T-cell (primary cell): ENCODE measurements around the gene PPP1R36. TPM values are rescaled to one million over a fixed set of nuclear protein-coding genes. Genes with fewer than 3 reads are reported as not detected.
"Not testable (repeated sequence)": the region's sequence is repeated elsewhere in the genome, so short reads cannot be mapped to it uniquely, and the experiment has no call there.

Experiments
- ATAC-seq, 4 experiments: fragments of 200-7000 bp in 3 of 4; fragments of 150-1000 bp in 1 of 4; cut with Tn5 transposase; replicated peaks in 1 of 4; 1 replicate in 3 of 4; 2 replicates in 1 of 4; pipeline ENCODE4 v1.10.0; 2021; ENCODE audit warnings: moderate library complexity in 3 of 4, mild to moderate bottlenecking in 2 of 4, moderate number of reproducible peaks in 1 of 4
- CTCF ChIA-PET, 2 donors: fragments of 300-600 bp; sonication (Branson Sonifier 250); formaldehyde crosslinking; loops; one replicate each; lab custom pipeline; 2022; ENCODE audit warnings: antibody characterized with exemption in 2 of 2; lab: Charles Lee
- POLR2A ChIA-PET, 2 donors: fragments of 300-600 bp; sonication (Branson Sonifier 250); formaldehyde crosslinking; loops; one replicate each; lab custom pipeline; 2022; ENCODE audit warnings: antibody characterized with exemption in 2 of 2; lab: Charles Lee
- DNase-seq, 35 experiments: peaks; one replicate each; pipeline versions ENCODE4 v3.0.0 to v3.0.0-alpha.2; 2013 to 2023
- H3K27ac ChIP-seq: one replicate; pipeline ENCODE4 v1.5.1; 2013; ENCODE audit warnings: low read length
- H3K27me3 ChIP-seq, 2 experiments: replicated peaks in 1 of 2; 1 replicate in 1 of 2; 2 replicates in 1 of 2; pipeline versions ENCODE4 v1.6.1 to v1.7.0; 2013; ENCODE audit warnings: low read length in 1 of 2, mixed read lengths in 1 of 2; ENCODE audit not compliant: control insufficient read depth in 2 of 2, insufficient read depth in 2 of 2; ENCODE audit errors: extremely low read depth in 1 of 2
- H3K36me3 ChIP-seq, 2 donors: 1 replicate in 1 of 2; 2 replicates in 1 of 2; pipeline versions ENCODE4 v1.6.1 to v1.7.0; 2013; ENCODE audit warnings: low read length in 1 of 2; ENCODE audit not compliant: control insufficient read depth in 2 of 2, insufficient read depth in 1 of 2; ENCODE audit errors: extremely low read depth in 1 of 2
- H3K4me1 ChIP-seq, 2 experiments: 1 replicate in 1 of 2; 2 replicates in 1 of 2; pipeline versions ENCODE4 v1.6.1 to v1.7.0; 2013; ENCODE audit warnings: low read length in 2 of 2, mixed read lengths in 1 of 2; ENCODE audit not compliant: insufficient read depth in 2 of 2, control insufficient read depth in 1 of 2; ENCODE audit errors: extremely low read depth in 1 of 2
- H3K4me3 ChIP-seq, 2 donors: 1 replicate in 1 of 2; 2 replicates in 1 of 2; pipeline versions ENCODE4 v1.5.1 to v1.7.0; 2013; ENCODE audit warnings: mild to moderate bottlenecking in 2 of 2, low read length in 1 of 2, moderate library complexity in 1 of 2; ENCODE audit not compliant: control insufficient read depth in 1 of 2; ENCODE audit errors: extremely low read depth in 1 of 2
- H3K9me3 ChIP-seq: 2 replicates; pipeline ENCODE4 v1.7.0; 2013
- H3K27ac Mint-ChIP-seq, 2 donors: one replicate each; pipeline ENCODE4 v1.8.0; 2020 to 2021; ENCODE audit warnings: mild to moderate bottlenecking in 2 of 2, mixed read lengths in 2 of 2
- H3K27me3 Mint-ChIP-seq, 2 donors: one replicate each; pipeline ENCODE4 v1.8.0; 2021 to 2022; ENCODE audit warnings: mixed read lengths in 2 of 2
- H3K36me3 Mint-ChIP-seq: one replicate; pipeline ENCODE4 v1.8.0; 2021; ENCODE audit warnings: mixed read lengths
- H3K4me1 Mint-ChIP-seq, 3 donors: one replicate each; pipeline ENCODE4 v1.8.0; 2020 to 2022; ENCODE audit warnings: mixed read lengths in 3 of 3, mild to moderate bottlenecking in 1 of 3
- H3K4me3 Mint-ChIP-seq, 3 donors: one replicate each; pipeline ENCODE4 v1.8.0; 2020 to 2022; ENCODE audit warnings: mild to moderate bottlenecking in 3 of 3, mixed read lengths in 3 of 3, moderate library complexity in 3 of 3
- H3K9me3 Mint-ChIP-seq, 3 donors: one replicate each; pipeline ENCODE4 v1.8.0; 2020 to 2022; ENCODE audit warnings: mixed read lengths in 3 of 3
- WGBS: methylation state at CpG from one replicate; pipeline ENCODE4 v1.1.5; 2013; ENCODE audit warnings: missing lambda C conversion rate; ENCODE audit not compliant: insufficient coverage; 5-methylcytosine and 5-hydroxymethylcytosine counted together
- total RNA-seq, 35 experiments: library from RNA in 6 of 35; stranded (reverse) in 6 of 35; fragments of 120-200 nt in 1 of 35; gene quantifications; one replicate each; pipeline versions ENCODE4 v1.2.1 to v1.2.4 and lab custom pipeline; 2013 to 2026

PPP1R36 gene
- total RNA-seq, 5 donors from 2014 or later (not counting 1 experiment from before 2014, with no cell fraction given) = not detected

DNA sequence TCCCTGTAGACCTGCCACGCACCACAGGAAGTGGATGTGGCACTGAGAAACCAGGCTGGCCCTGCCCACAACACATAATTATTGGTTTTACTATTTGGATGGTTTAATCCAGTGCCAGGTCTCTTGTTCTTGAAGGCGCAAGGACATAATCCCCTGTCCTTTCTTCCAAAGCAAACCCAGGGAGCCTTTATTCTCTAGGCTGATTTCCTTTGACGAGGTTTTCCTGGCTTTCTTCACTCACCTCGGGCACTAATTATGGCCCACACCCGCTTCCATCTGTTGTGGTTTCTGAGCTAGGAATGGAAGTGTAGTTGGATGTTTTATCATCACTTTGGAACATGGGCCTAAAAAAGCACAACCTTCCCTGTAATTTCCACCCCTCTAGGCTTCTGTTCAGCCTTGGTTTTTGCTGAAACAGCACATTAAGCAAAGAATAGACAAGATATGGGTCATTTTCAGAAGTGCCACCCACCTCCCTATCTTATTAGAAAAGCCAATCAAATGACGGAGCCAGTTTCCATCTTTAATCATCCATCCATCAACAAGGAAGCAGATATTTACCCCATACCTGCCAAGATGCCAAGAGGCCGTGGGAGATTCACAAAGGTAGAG lies 73.9 kb downstream of the PPP1R36 start:
- Mint-ChIP-seq H3K27me3 (peaks cover 0 to 2% of the 10 kb centered on the region in 2 donors), H3K4me1 (peaks cover 0 to 5% (median 5%) of the 10 kb centered on the region in 3 donors), H3K36me3 (no peaks in the 10 kb centered on the region), H3K27ac (no peak overlapping the region), H3K9me3 (no peaks in the 10 kb centered on the region), H3K4me3 (no peak overlapping the region)
- no peak overlapping the region for H3K27ac ChIP-seq
- no peaks in the 10 kb centered on the region for H3K9me3 ChIP-seq
- H3K27me3 ChIP-seq = peaks cover 0 to 3% of the 10 kb centered on the region in 2 experiments
- 100% methylated on average over 2 of the region's 7 CpGs for WGBS
- no peak for ATAC-seq
- POLR2A ChIA-PET = no interaction called here
- CTCF ChIA-PET = no interaction called here
- no peaks in the 10 kb centered on the region for H3K36me3 ChIP-seq
- no peak overlapping the region for H3K4me3 ChIP-seq
- peaks cover 0 to 6% of the 10 kb centered on the region in 2 experiments for H3K4me1 ChIP-seq
- no peak for DNase-seq

DNA sequence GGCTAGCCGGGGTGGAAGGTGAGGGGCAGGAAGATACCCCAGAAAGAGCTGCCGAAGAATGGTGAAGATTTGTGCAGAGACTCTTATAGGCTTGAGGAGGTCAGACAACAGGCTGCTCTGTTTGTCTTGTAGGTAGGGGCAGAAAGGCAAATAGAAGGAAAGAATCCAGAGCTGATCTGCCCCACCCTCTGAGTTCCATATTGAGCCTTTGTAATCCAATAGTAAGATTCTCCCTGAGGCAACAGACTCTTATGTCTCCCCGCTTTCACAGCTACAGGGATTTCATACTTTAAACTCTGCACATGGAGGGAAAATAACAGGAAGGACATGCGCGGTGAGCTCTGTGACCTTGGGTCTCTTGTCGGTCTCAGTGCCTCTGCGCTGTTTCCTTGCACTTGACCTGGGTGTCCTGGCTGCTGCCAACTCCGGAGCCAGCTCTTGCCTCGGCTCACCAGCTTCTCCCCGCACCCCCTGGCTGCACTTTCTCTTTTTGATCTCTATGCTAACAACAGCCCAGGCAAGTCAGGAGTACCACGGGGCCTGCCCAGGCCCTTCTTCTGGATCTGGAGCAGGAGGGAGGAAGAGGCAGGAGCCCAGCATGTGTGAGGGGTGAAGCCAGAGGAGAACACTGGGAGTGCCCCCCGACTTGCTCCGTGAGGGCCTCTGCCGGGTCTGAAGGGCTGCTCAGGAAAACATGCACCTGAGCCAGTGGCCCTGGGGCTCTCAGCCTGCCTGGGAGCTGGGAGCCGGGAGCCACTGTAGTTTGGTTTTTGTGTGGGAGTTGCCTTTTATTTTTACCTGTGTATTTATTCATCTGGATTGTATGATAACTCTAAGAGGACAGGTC lies 75.8 kb downstream of the PPP1R36 start:
- Histone ChIP-seq H3K4me1 (peaks cover 0 to 6% of the 10 kb centered on the region in 2 experiments), H3K4me3 (no peak overlapping the region), H3K9me3 (no peaks in the 10 kb centered on the region), H3K36me3 (no peaks in the 10 kb centered on the region), H3K27me3 (peaks cover 0 to 3% of the 10 kb centered on the region in 2 experiments), H3K27ac (no peak overlapping the region)
- Mint-ChIP-seq H3K27me3 (peaks cover 0 to 2% of the 10 kb centered on the region in 2 donors), H3K4me3 (no peak overlapping the region), H3K9me3 (no peaks in the 10 kb centered on the region), H3K36me3 (no peaks in the 10 kb centered on the region), H3K27ac (no peak overlapping the region), H3K4me1 (peaks cover 0 to 5% (median 5%) of the 10 kb centered on the region in 3 donors)
- no peak for DNase-seq
- POLR2A ChIA-PET = no interaction called here
- 88% methylated on average over 13 of the region's 15 CpGs for WGBS
- CTCF ChIA-PET = no interaction called here
- no peak for ATAC-seq

DNA sequence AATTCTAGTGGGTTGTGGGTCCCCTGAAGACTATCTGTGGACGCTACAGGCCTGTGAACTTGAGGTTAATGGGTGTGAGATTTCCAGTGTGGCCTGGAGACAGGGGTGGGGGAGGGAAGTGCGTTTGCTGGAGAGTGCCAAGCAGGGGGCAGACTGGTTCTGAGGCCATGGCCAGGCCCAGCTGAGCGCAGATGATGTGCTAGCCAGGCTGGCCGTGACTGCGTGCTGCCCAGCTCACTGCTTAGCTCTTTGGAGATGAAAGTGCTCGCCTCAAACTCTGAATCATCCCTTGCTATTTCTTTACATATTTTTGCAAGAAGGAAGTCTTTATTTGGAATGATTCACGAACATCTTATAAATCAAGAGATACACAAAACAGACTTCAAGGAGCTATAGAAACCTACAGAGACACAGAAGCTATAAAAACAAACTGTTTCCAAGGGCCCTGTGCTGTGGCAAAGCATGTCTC lies 79.2 kb downstream of the PPP1R36 start:
- CTCF ChIA-PET = no interaction called here
- WGBS = 50% methylated on average over 1 of the region's 7 CpGs
- H3K27ac ChIP-seq = no peak overlapping the region

DNA sequence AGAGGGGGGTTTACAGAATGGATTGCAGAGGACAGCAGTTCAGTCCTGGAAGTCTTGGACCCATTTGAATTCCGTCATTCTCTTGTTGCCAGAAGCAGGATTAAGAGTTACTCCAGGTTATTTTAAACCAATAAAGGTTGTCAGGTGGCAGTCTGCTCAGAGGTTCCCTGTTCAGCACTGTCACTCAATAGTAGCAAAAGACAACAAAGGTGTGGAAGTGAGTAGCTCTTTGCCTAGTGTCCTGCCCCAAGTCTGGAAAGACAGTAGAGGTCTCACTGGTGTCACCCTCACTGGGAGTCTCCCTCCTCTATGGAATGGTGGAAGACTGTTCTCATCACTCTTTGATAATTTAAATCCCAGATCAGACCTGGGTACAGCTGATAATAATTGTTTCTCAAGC lies 81.0 kb downstream of the PPP1R36 start:
- ATAC-seq (no peak), DNase-seq (no peak)
- Histone ChIP-seq H3K4me3 (no peak overlapping the region), H3K9me3 (no peaks in the 10 kb centered on the region), H3K4me1 (no peaks in the 10 kb centered on the region), H3K27me3 (peaks cover 0 to under 1% of the 10 kb centered on the region in 2 experiments), H3K27ac (no peak overlapping the region), H3K36me3 (no peaks in the 10 kb centered on the region)
- H3K4me1 Mint-ChIP-seq = no peaks in the 10 kb centered on the region
- no peaks in the 10 kb centered on the region for H3K9me3 Mint-ChIP-seq
- no peak overlapping the region for H3K27ac Mint-ChIP-seq
- peaks cover 0 to 2% of the 10 kb centered on the region in 2 donors for H3K27me3 Mint-ChIP-seq
- ChIA-PET POLR2A (no interaction called here), CTCF (no interaction called here)
- 100% methylated on average over 1 of the region's 1 CpG for WGBS
- H3K36me3 Mint-ChIP-seq = no peaks in the 10 kb centered on the region
- H3K4me3 Mint-ChIP-seq = no peak overlapping the region

More for the DNA sequence above, 79.2 kb downstream of the PPP1R36 start:
- no peaks in the 10 kb centered on the region for H3K4me1 ChIP-seq
- Mint-ChIP-seq H3K27ac (no peak overlapping the region), H3K36me3 (no peaks in the 10 kb centered on the region), H3K4me1 (no peaks in the 10 kb centered on the region), H3K4me3 (no peak overlapping the region), H3K9me3 (no peaks in the 10 kb centered on the region), H3K27me3 (peaks cover 0 to 2% of the 10 kb centered on the region in 2 donors)
- no peaks in the 10 kb centered on the region for H3K36me3 ChIP-seq
- POLR2A ChIA-PET = no interaction called here
- no peaks in the 10 kb centered on the region for H3K9me3 ChIP-seq
- ATAC-seq (no peak), DNase-seq (no peak)
- H3K27me3 ChIP-seq = peaks cover 0 to 3% of the 10 kb centered on the region in 2 experiments
- no peak overlapping the region for H3K4me3 ChIP-seq

DNA sequence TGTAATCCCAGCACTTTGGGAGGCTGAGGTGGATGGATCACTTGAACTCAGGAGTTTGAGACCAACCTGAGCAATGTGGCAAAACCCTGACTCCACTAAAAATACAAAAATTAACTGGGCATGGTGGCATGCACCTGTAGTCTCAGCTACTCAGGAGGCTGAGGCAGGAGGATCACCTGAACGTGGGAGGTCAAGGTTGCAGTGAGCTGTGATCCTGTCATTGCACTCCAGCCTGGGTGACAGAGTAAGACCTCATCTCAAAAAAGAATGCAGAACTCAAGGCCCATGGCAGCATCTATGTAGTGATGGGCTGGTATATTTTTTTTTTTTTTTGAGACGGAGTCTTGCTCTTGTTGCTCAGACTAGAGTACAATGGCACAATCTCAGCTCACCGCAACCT lies 81.5 kb downstream of the PPP1R36 start:
- POLR2A ChIA-PET = not testable (repeated sequence)

DNA sequence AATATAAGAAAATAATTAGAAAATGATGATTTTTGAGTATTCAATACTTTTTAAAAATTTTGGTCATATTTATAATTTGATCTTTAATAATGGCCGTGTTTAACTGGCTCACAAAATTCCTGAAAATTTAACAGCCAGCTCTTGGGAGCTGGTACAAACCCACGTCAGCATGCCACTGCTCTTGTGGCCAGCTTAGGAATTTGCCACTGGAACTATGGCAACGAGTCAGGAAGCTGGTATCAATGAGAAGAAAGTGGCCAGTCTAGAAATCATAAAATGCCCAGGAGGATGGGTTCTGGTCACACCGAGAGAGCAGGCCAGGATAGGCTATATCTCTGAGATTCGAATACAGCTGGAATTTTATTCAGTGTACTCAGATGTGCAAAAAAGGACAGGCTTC lies 82.3 kb downstream of the PPP1R36 start:
- peaks cover 0 to 4% (median 3%) of the 10 kb centered on the region in 3 donors for H3K4me1 Mint-ChIP-seq
- ATAC-seq = no peak
- peaks cover 0 to 4% of the 10 kb centered on the region in 2 donors for H3K27me3 Mint-ChIP-seq
- H3K27ac Mint-ChIP-seq = no peak overlapping the region
- Histone ChIP-seq H3K27ac (no peak overlapping the region), H3K36me3 (no peaks in the 10 kb centered on the region), H3K4me1 (peaks cover 0 to 7% of the 10 kb centered on the region in 2 experiments), H3K27me3 (peaks cover 0 to 10% of the 10 kb centered on the region in 2 experiments), H3K9me3 (no peaks in the 10 kb centered on the region), H3K4me3 (no peak overlapping the region)
- no peaks in the 10 kb centered on the region for H3K9me3 Mint-ChIP-seq
- 47% methylated on average over 2 of the region's 5 CpGs for WGBS
- CTCF ChIA-PET = no interaction called here
- POLR2A ChIA-PET = interaction anchor here in 1 of 2 donors (0.6 kb wide), 1 partner anchor 11 kb away, joined by 3 read pairs; no protein-coding TSS in a partner anchor
- no peak for DNase-seq
- H3K36me3 Mint-ChIP-seq = no peaks in the 10 kb centered on the region
- no peak overlapping the region for H3K4me3 Mint-ChIP-seq

More for the DNA sequence above, 81.5 kb downstream of the PPP1R36 start:
- H3K36me3 ChIP-seq, H3K27me3 Mint-ChIP-seq, H3K9me3 Mint-ChIP-seq, H3K27me3 ChIP-seq, H3K27ac ChIP-seq, H3K4me1 Mint-ChIP-seq, H3K36me3 Mint-ChIP-seq, H3K4me3 Mint-ChIP-seq, CTCF ChIA-PET, H3K9me3 ChIP-seq, H3K27ac Mint-ChIP-seq, DNase-seq, ATAC-seq, H3K4me3 ChIP-seq, H3K4me1 ChIP-seq: not testable (repeated sequence)
- 89% methylated on average over 2 of the region's 3 CpGs for WGBS
